Measurements from ENCODE around the gene CHSY1.

- TF ChIP-seq POLR2AphosphoS5 (IDR thresholded peaks at IDR 0.05; ENCODE audit: low read depth, low read length) (no peak), SIN3A (IDR thresholded peaks at IDR 0.05; ENCODE audit: borderline replicate concordance, insufficient read depth, low read length) (no peak), REST (IDR thresholded peaks at IDR 0.05; ENCODE audit: insufficient read depth in 1 of 2, low read depth in 2 of 2, low read length in 2 of 2) (no peak), TAF1 (IDR thresholded peaks at IDR 0.05; ENCODE audit: borderline replicate concordance, insufficient read depth, low read length) (no peak)
Observed at GRCh38 chr15:101213570-101213969, 38.3 kb downstream of the CHSY1 start.

Measured in PFSK-1 (cell line).